ENCODE results near the gene CDC42EP3. TPM values are rescaled to one million over a fixed set of nuclear protein-coding genes. Genes with fewer than 3 reads are reported as not detected.

Gene CDC42EP3
- total and polyA plus RNA-seq, 2 experiments from 2014 or later = 31.4 TPM

DNA sequence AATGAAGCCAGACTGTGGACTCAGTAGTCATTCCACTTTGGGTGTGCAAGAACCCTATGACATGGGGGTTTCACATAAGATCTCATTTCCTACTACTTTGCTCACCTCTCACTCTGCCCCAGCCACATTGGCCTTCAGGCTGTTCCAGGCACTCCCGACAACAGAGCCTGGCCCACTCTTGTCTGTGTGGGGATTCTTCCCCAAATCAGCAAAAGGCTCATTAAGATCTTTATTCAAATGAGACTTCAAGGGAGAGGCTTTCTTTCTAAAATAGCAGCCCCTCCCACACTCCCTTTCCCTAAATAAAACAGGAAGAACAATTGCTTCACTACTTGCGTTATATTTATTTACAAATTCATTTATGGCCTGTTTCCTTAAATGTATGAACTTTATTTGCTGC lies 3.5 kb upstream of the CDC42EP3 start:
- ATAC-seq (no peak), DNase-seq (ENCODE audit: low spot score) (no peak)
- Histone ChIP-seq H3F3A (replicated peaks; ENCODE audit: low read depth) (no peaks in the 10 kb centered on the region), H3K27ac (ENCODE audit: low read depth) (no peak overlapping the region), H2AFZ (no peak overlapping the region), H3K36me3 (ENCODE audit: insufficient read depth) (no peaks in the 10 kb centered on the region), H3K9me2 (ENCODE audit: insufficient read depth) (peaks cover 10% of the 10 kb centered on the region; the same call in 1 of the 2 replicates), H3K27me3 (ENCODE audit: insufficient read depth) (peaks cover 8% of the 10 kb centered on the region), H4K20me1 (replicated peaks; ENCODE audit: insufficient read depth) (peaks cover 8% of the 10 kb centered on the region), H3K4me2 (0 out of 2 replicates have a peak overlapping the region, but pooled peaks have one; percentile 38), H3K79me2 (replicated peaks; ENCODE audit: insufficient read depth) (peaks cover 12% of the 10 kb centered on the region), H3K4me1 (ENCODE audit: insufficient read depth) (peaks cover 44% of the 10 kb centered on the region), H3K4me3 (no peak overlapping the region)
- TF ChIP-seq, protein P1, sequence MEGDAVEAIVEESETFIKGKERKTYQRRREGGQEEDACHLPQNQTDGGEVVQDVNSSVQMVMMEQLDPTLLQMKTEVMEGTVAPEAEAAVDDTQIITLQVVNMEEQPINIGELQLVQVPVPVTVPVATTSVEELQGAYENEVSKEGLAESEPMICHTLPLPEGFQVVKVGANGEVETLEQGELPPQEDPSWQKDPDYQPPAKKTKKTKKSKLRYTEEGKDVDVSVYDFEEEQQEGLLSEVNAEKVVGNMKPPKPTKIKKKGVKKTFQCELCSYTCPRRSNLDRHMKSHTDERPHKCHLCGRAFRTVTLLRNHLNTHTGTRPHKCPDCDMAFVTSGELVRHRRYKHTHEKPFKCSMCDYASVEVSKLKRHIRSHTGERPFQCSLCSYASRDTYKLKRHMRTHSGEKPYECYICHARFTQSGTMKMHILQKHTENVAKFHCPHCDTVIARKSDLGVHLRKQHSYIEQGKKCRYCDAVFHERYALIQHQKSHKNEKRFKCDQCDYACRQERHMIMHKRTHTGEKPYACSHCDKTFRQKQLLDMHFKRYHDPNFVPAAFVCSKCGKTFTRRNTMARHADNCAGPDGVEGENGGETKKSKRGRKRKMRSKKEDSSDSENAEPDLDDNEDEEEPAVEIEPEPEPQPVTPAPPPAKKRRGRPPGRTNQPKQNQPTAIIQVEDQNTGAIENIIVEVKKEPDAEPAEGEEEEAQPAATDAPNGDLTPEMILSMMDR (conservative IDR thresholded peaks at IDR 0.05; ENCODE audit: low read depth in 2 of 2) = no peak
- TF ChIP-seq EZH2phosphoT487 (IDR thresholded peaks at IDR 0.05; ENCODE audit: unreplicated experiment) (no peak), NANOG (IDR thresholded peaks at IDR 0.05; ENCODE audit: borderline replicate concordance) (no peak), ZNF331 (CRISPR knock-in tag; IDR thresholded peaks at IDR 0.05; ENCODE audit: low read depth) (no peak), STAT1 (IDR thresholded peaks at IDR 0.05; ENCODE audit: unreplicated experiment) (no peak), JUNB (IDR thresholded peaks at IDR 0.05; ENCODE audit: unreplicated experiment) (no peak), ZNF114 (CRISPR knock-in tag; IDR thresholded peaks at IDR 0.05) (no peak), CREB1 (CRISPR knock-in tag; IDR thresholded peaks at IDR 0.05; ENCODE audit: low read depth) (no peak)
- TF ChIP-seq, protein P2, sequence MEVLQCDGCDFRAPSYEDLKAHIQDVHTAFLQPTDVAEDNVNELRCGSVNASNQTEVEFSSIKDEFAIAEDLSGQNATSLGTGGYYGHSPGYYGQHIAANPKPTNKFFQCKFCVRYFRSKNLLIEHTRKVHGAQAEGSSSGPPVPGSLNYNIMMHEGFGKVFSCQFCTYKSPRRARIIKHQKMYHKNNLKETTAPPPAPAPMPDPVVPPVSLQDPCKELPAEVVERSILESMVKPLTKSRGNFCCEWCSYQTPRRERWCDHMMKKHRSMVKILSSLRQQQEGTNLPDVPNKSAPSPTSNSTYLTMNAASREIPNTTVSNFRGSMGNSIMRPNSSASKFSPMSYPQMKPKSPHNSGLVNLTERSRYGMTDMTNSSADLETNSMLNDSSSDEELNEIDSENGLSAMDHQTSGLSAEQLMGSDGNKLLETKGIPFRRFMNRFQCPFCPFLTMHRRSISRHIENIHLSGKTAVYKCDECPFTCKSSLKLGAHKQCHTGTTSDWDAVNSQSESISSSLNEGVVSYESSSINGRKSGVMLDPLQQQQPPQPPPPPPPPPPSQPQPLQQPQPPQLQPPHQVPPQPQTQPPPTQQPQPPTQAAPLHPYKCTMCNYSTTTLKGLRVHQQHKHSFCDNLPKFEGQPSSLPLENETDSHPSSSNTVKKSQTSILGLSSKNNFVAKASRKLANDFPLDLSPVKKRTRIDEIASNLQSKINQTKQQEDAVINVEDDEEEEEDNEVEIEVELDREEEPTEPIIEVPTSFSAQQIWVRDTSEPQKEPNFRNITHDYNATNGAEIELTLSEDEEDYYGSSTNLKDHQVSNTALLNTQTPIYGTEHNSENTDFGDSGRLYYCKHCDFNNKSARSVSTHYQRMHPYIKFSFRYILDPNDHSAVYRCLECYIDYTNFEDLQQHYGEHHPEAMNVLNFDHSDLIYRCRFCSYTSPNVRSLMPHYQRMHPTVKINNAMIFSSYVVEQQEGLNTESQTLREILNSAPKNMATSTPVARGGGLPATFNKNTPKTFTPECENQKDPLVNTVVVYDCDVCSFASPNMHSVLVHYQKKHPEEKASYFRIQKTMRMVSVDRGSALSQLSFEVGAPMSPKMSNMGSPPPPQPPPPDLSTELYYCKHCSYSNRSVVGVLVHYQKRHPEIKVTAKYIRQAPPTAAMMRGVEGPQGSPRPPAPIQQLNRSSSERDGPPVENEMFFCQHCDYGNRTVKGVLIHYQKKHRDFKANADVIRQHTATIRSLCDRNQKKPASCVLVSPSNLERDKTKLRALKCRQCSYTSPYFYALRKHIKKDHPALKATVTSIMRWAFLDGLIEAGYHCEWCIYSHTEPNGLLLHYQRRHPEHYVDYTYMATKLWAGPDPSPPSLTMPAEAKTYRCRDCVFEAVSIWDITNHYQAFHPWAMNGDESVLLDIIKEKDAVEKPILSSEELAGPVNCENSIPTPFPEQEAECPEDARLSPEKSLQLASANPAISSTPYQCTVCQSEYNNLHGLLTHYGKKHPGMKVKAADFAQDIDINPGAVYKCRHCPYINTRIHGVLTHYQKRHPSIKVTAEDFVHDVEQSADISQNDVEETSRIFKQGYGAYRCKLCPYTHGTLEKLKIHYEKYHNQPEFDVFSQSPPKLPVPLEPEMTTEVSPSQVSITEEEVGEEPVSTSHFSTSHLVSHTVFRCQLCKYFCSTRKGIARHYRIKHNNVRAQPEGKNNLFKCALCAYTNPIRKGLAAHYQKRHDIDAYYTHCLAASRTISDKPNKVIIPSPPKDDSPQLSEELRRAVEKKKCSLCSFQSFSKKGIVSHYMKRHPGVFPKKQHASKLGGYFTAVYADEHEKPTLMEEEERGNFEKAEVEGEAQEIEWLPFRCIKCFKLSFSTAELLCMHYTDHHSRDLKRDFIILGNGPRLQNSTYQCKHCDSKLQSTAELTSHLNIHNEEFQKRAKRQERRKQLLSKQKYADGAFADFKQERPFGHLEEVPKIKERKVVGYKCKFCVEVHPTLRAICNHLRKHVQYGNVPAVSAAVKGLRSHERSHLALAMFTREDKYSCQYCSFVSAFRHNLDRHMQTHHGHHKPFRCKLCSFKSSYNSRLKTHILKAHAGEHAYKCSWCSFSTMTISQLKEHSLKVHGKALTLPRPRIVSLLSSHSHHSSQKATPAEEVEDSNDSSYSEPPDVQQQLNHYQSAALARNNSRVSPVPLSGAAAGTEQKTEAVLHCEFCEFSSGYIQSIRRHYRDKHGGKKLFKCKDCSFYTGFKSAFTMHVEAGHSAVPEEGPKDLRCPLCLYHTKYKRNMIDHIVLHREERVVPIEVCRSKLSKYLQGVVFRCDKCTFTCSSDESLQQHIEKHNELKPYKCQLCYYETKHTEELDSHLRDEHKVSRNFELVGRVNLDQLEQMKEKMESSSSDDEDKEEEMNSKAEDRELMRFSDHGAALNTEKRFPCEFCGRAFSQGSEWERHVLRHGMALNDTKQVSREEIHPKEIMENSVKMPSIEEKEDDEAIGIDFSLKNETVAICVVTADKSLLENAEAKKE (CRISPR knock-in tag; IDR thresholded peaks at IDR 0.05) = no peak
- TF ChIP-seq, protein P3, sequence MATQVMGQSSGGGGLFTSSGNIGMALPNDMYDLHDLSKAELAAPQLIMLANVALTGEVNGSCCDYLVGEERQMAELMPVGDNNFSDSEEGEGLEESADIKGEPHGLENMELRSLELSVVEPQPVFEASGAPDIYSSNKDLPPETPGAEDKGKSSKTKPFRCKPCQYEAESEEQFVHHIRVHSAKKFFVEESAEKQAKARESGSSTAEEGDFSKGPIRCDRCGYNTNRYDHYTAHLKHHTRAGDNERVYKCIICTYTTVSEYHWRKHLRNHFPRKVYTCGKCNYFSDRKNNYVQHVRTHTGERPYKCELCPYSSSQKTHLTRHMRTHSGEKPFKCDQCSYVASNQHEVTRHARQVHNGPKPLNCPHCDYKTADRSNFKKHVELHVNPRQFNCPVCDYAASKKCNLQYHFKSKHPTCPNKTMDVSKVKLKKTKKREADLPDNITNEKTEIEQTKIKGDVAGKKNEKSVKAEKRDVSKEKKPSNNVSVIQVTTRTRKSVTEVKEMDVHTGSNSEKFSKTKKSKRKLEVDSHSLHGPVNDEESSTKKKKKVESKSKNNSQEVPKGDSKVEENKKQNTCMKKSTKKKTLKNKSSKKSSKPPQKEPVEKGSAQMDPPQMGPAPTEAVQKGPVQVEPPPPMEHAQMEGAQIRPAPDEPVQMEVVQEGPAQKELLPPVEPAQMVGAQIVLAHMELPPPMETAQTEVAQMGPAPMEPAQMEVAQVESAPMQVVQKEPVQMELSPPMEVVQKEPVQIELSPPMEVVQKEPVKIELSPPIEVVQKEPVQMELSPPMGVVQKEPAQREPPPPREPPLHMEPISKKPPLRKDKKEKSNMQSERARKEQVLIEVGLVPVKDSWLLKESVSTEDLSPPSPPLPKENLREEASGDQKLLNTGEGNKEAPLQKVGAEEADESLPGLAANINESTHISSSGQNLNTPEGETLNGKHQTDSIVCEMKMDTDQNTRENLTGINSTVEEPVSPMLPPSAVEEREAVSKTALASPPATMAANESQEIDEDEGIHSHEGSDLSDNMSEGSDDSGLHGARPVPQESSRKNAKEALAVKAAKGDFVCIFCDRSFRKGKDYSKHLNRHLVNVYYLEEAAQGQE (IDR thresholded peaks at IDR 0.05; ENCODE audit: unreplicated experiment) = no peak
- TF ChIP-seq, protein P4, sequence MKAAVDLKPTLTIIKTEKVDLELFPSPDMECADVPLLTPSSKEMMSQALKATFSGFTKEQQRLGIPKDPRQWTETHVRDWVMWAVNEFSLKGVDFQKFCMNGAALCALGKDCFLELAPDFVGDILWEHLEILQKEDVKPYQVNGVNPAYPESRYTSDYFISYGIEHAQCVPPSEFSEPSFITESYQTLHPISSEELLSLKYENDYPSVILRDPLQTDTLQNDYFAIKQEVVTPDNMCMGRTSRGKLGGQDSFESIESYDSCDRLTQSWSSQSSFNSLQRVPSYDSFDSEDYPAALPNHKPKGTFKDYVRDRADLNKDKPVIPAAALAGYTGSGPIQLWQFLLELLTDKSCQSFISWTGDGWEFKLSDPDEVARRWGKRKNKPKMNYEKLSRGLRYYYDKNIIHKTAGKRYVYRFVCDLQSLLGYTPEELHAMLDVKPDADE (IDR thresholded peaks at IDR 0.05) = no peak
- Mint-ChIP-seq H3K9me3 (no peaks in the 10 kb centered on the region; the same call in 1 of the 3 replicates), H3K27me3 (ENCODE audit: insufficient read depth, low read depth, poor library complexity) (peaks cover 17% of the 10 kb centered on the region), H3K36me3 (ENCODE audit: low read depth) (peaks cover 2% of the 10 kb centered on the region; the same call in 1 of the 3 replicates), H3K4me1 (peaks cover 54% of the 10 kb centered on the region), H3K4me3 (no peak overlapping the region), H3K27ac (no peak overlapping the region)
